Fibroblast of skin of scalp (primary cell): Measurements from ENCODE around the gene FHL5.
"Not testable (repeated sequence)": the region's sequence is repeated elsewhere in the genome, so short reads cannot be mapped to it uniquely, and the experiment has no call there.

Source experiments
- DNase-seq: peaks from one replicate; pipeline ENCODE4 v3.0.0-alpha.2; 2013

Gene FHL5

GRCh38 chr6:96611342-96611991 is 48.5 kb downstream of the FHL5 start:
- DNase-seq: no peak

GRCh38 chr6:96613291-96613999 is 50.5 kb downstream of the FHL5 start:
- no peak for DNase-seq

GRCh38 chr6:96620851-96621250 is 57.9 kb downstream of the FHL5 start:
- DNase-seq: no peak

GRCh38 chr6:96621983-96622382 is 59.1 kb downstream of the FHL5 start:
- no peak for DNase-seq

- DNase-seq: no peak
Measured at GRCh38 chr6:96624957-96625356, 62.0 kb downstream of the FHL5 start.

- DNase-seq: peak; percentile 35
Measured at GRCh38 chr6:96626759-96627364, 63.9 kb downstream of the FHL5 start.

GRCh38 chr6:96631248-96631647 is 68.3 kb downstream of the FHL5 start:
- no peak for DNase-seq

- DNase-seq: not testable (repeated sequence)
Measured at GRCh38 chr6:96637979-96638378, 75.1 kb downstream of the FHL5 start.

- DNase-seq: no peak
Measured at GRCh38 chr6:96645106-96645505, 82.2 kb downstream of the FHL5 start.

GRCh38 chr6:96649926-96650325 is 87.0 kb downstream of the FHL5 start:
- DNase-seq: no peak

GRCh38 chr6:96651816-96652215 is 88.9 kb downstream of the FHL5 start:
- no peak for DNase-seq

GRCh38 chr6:96652552-96652951 is 89.6 kb downstream of the FHL5 start:
- DNase-seq: no peak

GRCh38 chr6:96653181-96653580 is 90.3 kb downstream of the FHL5 start:
- no peak for DNase-seq

- no peak for DNase-seq
Measured at GRCh38 chr6:96656567-96656966, 93.6 kb downstream of the FHL5 start.

- no peak for DNase-seq
Measured at GRCh38 chr6:96657344-96657743, 94.4 kb downstream of the FHL5 start.

- no peak for DNase-seq
Measured at GRCh38 chr6:96659084-96659845, 96.3 kb downstream of the FHL5 start.
